Measurements from ENCODE around the gene EFCAB11.

EFCAB11 gene

GRCh38 chr14:89977668-89978067, 23.1 kb upstream of the EFCAB11 start:
- no peak overlapping the region for H2AFZ ChIP-seq (ENCODE audit: low read length)

GRCh38 chr14:89973234-89973823, 18.8 kb upstream of the EFCAB11 start:
- H4K20me1 ChIP-seq (ENCODE audit: insufficient read depth, low read length, poor library complexity, severe bottlenecking) = peaks cover 3% of the 10 kb centered on the region

More at GRCh38 chr14:89977668-89978067, 23.1 kb upstream of the EFCAB11 start:
- Histone ChIP-seq H4K20me1 (ENCODE audit: insufficient read depth, low read length, poor library complexity, severe bottlenecking) (peaks cover 3% of the 10 kb centered on the region), H3K9me2 (replicated peaks; ENCODE audit: low read depth, low read length) (no peaks in the 10 kb centered on the region), H3K36me3 (ENCODE audit: insufficient read depth, low read length) (peaks cover 61% of the 10 kb centered on the region; the same call in 1 of the 2 replicates), H3K9ac (ENCODE audit: low read depth, low read length, poor library complexity, severe bottlenecking) (no peak overlapping the region), H3F3A (ENCODE audit: low read depth) (no peaks in the 10 kb centered on the region), H3K4me2 (ENCODE audit: low read depth, low read length, poor library complexity, severe bottlenecking) (no peak overlapping the region), H3K27me3 (ENCODE audit: insufficient read depth, low read length, poor library complexity, severe bottlenecking) (no peaks in the 10 kb centered on the region), H3K9me3 (ENCODE audit: insufficient read depth, low read depth, low read length) (no peaks in the 10 kb centered on the region), H3K4me3 (ENCODE audit: low read length, poor library complexity, severe bottlenecking) (no peak overlapping the region), H3K79me2 (ENCODE audit: insufficient read depth, low read length) (no peaks in the 10 kb centered on the region), H3K4me1 (ENCODE audit: insufficient read depth, low read length, poor library complexity, severe bottlenecking) (no peaks in the 10 kb centered on the region)
- TF ChIP-seq CTCF (conservative IDR thresholded peaks at IDR 0.05; ENCODE audit: low read length) (no peak), EZH2phosphoT487 (IDR thresholded peaks at IDR 0.05; ENCODE audit: borderline replicate concordance) (no peak)

GRCh38 chr14:89965839-89966238, 11.3 kb upstream of the EFCAB11 start:
- Histone ChIP-seq H3K4me2 (ENCODE audit: low read depth, low read length, poor library complexity, severe bottlenecking) (no peak overlapping the region), H2AFZ (ENCODE audit: low read length) (no peak overlapping the region), H3K9me3 (ENCODE audit: insufficient read depth, low read depth, low read length) (no peaks in the 10 kb centered on the region), H3F3A (ENCODE audit: low read depth) (no peaks in the 10 kb centered on the region), H3K27me3 (ENCODE audit: insufficient read depth, low read length, poor library complexity, severe bottlenecking) (no peaks in the 10 kb centered on the region), H4K20me1 (ENCODE audit: insufficient read depth, low read length, poor library complexity, severe bottlenecking) (peaks cover 10% of the 10 kb centered on the region), H3K36me3 (ENCODE audit: insufficient read depth, low read length) (peaks cover 48% of the 10 kb centered on the region; the same call in 1 of the 2 replicates), H3K9ac (ENCODE audit: low read depth, low read length, poor library complexity, severe bottlenecking) (no peak overlapping the region), H3K4me1 (ENCODE audit: insufficient read depth, low read length, poor library complexity, severe bottlenecking) (no peaks in the 10 kb centered on the region), H3K4me3 (ENCODE audit: low read length, poor library complexity, severe bottlenecking) (no peak overlapping the region), H3K79me2 (ENCODE audit: insufficient read depth, low read length) (peaks cover 14% of the 10 kb centered on the region), H3K9me2 (replicated peaks; ENCODE audit: low read depth, low read length) (no peaks in the 10 kb centered on the region)
- TF ChIP-seq CTCF (conservative IDR thresholded peaks at IDR 0.05; ENCODE audit: low read length) (no peak), EZH2phosphoT487 (IDR thresholded peaks at IDR 0.05; ENCODE audit: borderline replicate concordance) (no peak)

More at GRCh38 chr14:89973234-89973823, 18.8 kb upstream of the EFCAB11 start:
- Histone ChIP-seq H3K4me1 (ENCODE audit: insufficient read depth, low read length, poor library complexity, severe bottlenecking) (no peaks in the 10 kb centered on the region), H3F3A (ENCODE audit: low read depth) (no peaks in the 10 kb centered on the region), H3K36me3 (ENCODE audit: insufficient read depth, low read length) (peaks cover 54% of the 10 kb centered on the region; the same call in 1 of the 2 replicates), H3K9me2 (replicated peaks; ENCODE audit: low read depth, low read length) (no peaks in the 10 kb centered on the region), H3K4me2 (ENCODE audit: low read depth, low read length, poor library complexity, severe bottlenecking) (no peak overlapping the region), H3K27me3 (ENCODE audit: insufficient read depth, low read length, poor library complexity, severe bottlenecking) (no peaks in the 10 kb centered on the region), H3K9ac (ENCODE audit: low read depth, low read length, poor library complexity, severe bottlenecking) (no peak overlapping the region), H3K79me2 (ENCODE audit: insufficient read depth, low read length) (no peaks in the 10 kb centered on the region), H3K4me3 (ENCODE audit: low read length, poor library complexity, severe bottlenecking) (no peak overlapping the region), H2AFZ (ENCODE audit: low read length) (no peak overlapping the region), H3K9me3 (ENCODE audit: insufficient read depth, low read depth, low read length) (no peaks in the 10 kb centered on the region)
- TF ChIP-seq EZH2phosphoT487 (IDR thresholded peaks at IDR 0.05; ENCODE audit: borderline replicate concordance) = no peak
- peak; percentile 91 for TF ChIP-seq CTCF (conservative IDR thresholded peaks at IDR 0.05; ENCODE audit: low read length)
